GM21447 (cell line): ENCODE measurements around the gene ANKRD33B.

ENCODE experiments used
- ATAC-seq: cut with Tn5 transposase; IDR thresholded peaks from one replicate; pipeline ENCODE4 v1.9.1; 2021; ENCODE audit not compliant: unreplicated experiment

ANKRD33B gene

GRCh38 chr5:10577371-10578292 lies 13.8 kb downstream of the ANKRD33B start:
- ATAC-seq = peak; percentile 45

GRCh38 chr5:10578293-10578665 lies 14.4 kb downstream of the ANKRD33B start:
- peak; percentile 26 for ATAC-seq

GRCh38 chr5:10578869-10579268 lies 15.0 kb downstream of the ANKRD33B start:
- peak; percentile 59 for ATAC-seq

GRCh38 chr5:10579536-10580521 lies 16.0 kb downstream of the ANKRD33B start:
- ATAC-seq = peak; percentile 33

- no peak for ATAC-seq
These were observed 16.9 kb downstream of the ANKRD33B start for GRCh38 chr5:10580531-10581423.

- no peak for ATAC-seq
These were observed 17.5 kb downstream of the ANKRD33B start for GRCh38 chr5:10581424-10581748.

- ATAC-seq = no peak
These were observed 18.1 kb downstream of the ANKRD33B start for GRCh38 chr5:10581867-10582511.

- ATAC-seq = no peak
These were observed 18.6 kb downstream of the ANKRD33B start for GRCh38 chr5:10582512-10582897.

GRCh38 chr5:10583663-10584572 lies 20.0 kb downstream of the ANKRD33B start:
- no peak for ATAC-seq

GRCh38 chr5:10584714-10585517 lies 21.0 kb downstream of the ANKRD33B start:
- ATAC-seq = no peak

- no peak for ATAC-seq
These were observed 21.6 kb downstream of the ANKRD33B start for GRCh38 chr5:10585518-10585915.

- no peak for ATAC-seq
These were observed 22.1 kb downstream of the ANKRD33B start for GRCh38 chr5:10586008-10586407.

GRCh38 chr5:10586555-10586954 lies 22.7 kb downstream of the ANKRD33B start:
- no peak for ATAC-seq

- no peak for ATAC-seq
These were observed 24.4 kb downstream of the ANKRD33B start for GRCh38 chr5:10588109-10588775.

- no peak for ATAC-seq
These were observed 25.0 kb downstream of the ANKRD33B start for GRCh38 chr5:10588779-10589447.

GRCh38 chr5:10590226-10590999 lies 26.5 kb downstream of the ANKRD33B start:
- ATAC-seq = no peak

GRCh38 chr5:10591159-10591558 lies 27.3 kb downstream of the ANKRD33B start:
- no peak for ATAC-seq
